Stimulated activated CD4-positive, alpha-beta T cell treated with anti-CD3 and anti-CD28 coated beads, TNF-alpha, amount 100 ng/mL, for 48 hours (primary cell): ENCODE data around the gene IGF2BP2.
"Not testable (repeated sequence)": the region's sequence is repeated elsewhere in the genome, so short reads cannot be mapped to it uniquely, and the experiment has no call there.

Experiments used
- DNase-seq, 3 donors: peaks; one replicate each; pipeline ENCODE4 v3.0.0-alpha.2; 2020; ENCODE audit warnings: low read depth in 3 of 3

IGF2BP2 gene

GRCh38 chr3:185640308-185640707, 184.5 kb downstream of the IGF2BP2 start:
- no peak for DNase-seq

- no peak for DNase-seq
Observed at GRCh38 chr3:185639632-185640206, 185.1 kb downstream of the IGF2BP2 start.

GRCh38 chr3:185638651-185639050, 186.2 kb downstream of the IGF2BP2 start:
- DNase-seq, result not testable (repeated sequence)

GRCh38 chr3:185637388-185637787, 187.5 kb downstream of the IGF2BP2 start:
- DNase-seq, result no peak

- DNase-seq, result no peak
Observed at GRCh38 chr3:185632996-185633395, 191.8 kb downstream of the IGF2BP2 start.

- DNase-seq, result no peak
Observed at GRCh38 chr3:185631508-185632206, 193.2 kb downstream of the IGF2BP2 start.

GRCh38 chr3:185631108-185631507, 193.7 kb downstream of the IGF2BP2 start:
- no peak for DNase-seq

GRCh38 chr3:185630182-185630622, 194.6 kb downstream of the IGF2BP2 start:
- no peak for DNase-seq

- DNase-seq, result no peak
Observed at GRCh38 chr3:185629554-185630181, 195.2 kb downstream of the IGF2BP2 start.

- DNase-seq, result no peak
Observed at GRCh38 chr3:185625784-185626183, 199.1 kb downstream of the IGF2BP2 start.

GRCh38 chr3:185623939-185624665, 200.7 kb downstream of the IGF2BP2 start:
- no peak for DNase-seq

- no peak for DNase-seq
Observed at GRCh38 chr3:185613016-185613415, 211.8 kb downstream of the IGF2BP2 start.

- DNase-seq, result no peak
Observed at GRCh38 chr3:185606196-185606595, 218.6 kb downstream of the IGF2BP2 start.

- no peak for DNase-seq
Observed at GRCh38 chr3:185605566-185605965, 219.3 kb downstream of the IGF2BP2 start.

GRCh38 chr3:185595526-185595925, 229.3 kb downstream of the IGF2BP2 start:
- no peak for DNase-seq

- DNase-seq, result no peak
Observed at GRCh38 chr3:185594073-185594472, 230.8 kb downstream of the IGF2BP2 start.
